ENCODE measurements around the gene SH3PXD2A. TPM values are rescaled to one million over a fixed set of nuclear protein-coding genes. Genes with fewer than 3 reads are reported as not detected.
"Not testable (repeated sequence)": the region's sequence is repeated elsewhere in the genome, so short reads cannot be mapped to it uniquely, and the experiment has no call there.

The SH3PXD2A gene
- total RNA-seq, 1 donor from 2014 or later = 19.3 TPM

- intact Hi-C loops (cut with micrococcal nuclease) = no loop called here
Measured at GRCh38 chr10:103731609-103732270, 123.6 kb downstream of the SH3PXD2A start.

- intact Hi-C loops (cut with micrococcal nuclease) = not testable (repeated sequence)
Measured at GRCh38 chr10:103731026-103731425, 124.3 kb downstream of the SH3PXD2A start.

DNA sequence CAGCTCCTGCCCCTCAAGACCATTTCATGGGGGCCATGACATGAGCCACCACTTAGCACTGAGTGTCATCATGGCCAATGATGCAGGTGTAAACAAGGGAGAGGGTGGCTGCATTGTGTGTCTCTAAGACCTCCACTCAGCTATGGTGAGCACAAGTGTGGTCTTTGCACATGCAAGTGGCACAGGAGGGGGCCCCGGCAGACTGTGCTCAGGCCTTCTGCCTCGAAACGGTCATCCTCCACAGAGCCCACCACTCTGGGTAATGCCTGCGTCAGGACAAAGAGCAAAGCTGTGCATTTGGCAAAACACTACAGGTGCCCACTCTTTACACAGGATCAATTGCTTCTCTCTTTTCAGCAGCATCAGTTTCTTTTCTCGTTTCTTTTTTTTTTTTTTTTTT is 125.5 kb downstream of the SH3PXD2A start:
- intact Hi-C loops (cut with micrococcal nuclease) = no loop called here

- intact Hi-C loops (cut with micrococcal nuclease) = no loop called here
Measured at GRCh38 chr10:103727991-103728689, 127.2 kb downstream of the SH3PXD2A start.

GRCh38 chr10:103727546-103727963 is 127.8 kb downstream of the SH3PXD2A start:
- intact Hi-C loops (cut with micrococcal nuclease) = no loop called here

DNA sequence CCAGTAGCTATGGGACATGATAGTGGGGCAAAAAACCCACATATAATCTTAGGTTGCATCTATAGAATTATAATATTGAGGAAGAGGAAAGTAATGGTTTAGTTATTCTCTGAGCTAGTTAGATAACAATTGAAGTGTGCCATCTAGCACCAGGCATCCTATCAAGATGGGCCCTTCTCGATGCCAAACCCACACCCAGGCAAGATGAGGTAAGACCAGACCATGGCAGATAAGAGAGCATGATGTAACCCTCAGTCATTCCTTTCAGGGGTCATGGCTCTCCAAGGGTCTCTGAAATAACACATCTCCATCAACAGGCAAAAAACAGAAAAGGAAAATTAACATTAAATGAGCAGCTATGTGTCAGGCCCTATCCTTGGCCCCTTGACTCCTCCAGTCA is 128.7 kb downstream of the SH3PXD2A start:
- intact Hi-C loops (cut with micrococcal nuclease) = no loop called here

DNA sequence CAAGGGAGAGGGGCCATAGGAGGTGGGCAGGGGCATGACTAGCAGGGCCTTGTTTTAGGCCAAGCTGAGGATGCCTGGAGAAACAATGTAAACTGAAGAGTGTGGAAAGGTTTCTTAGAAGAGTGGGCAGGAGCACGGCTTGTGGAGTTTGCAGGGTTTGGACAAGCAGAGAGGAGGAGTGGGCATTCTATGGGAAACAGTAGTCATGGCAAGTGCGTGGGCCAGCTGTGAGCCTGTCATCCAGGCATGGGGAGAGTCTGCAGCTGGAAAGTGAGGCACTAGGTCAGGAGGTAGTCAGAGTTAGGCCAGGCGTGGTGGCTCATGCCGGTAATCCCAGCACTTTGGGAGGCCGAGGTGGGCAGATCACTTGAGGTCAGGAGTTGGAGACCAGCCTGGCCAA is 130.1 kb downstream of the SH3PXD2A start:
- intact Hi-C loops (cut with micrococcal nuclease) = no loop called here

DNA sequence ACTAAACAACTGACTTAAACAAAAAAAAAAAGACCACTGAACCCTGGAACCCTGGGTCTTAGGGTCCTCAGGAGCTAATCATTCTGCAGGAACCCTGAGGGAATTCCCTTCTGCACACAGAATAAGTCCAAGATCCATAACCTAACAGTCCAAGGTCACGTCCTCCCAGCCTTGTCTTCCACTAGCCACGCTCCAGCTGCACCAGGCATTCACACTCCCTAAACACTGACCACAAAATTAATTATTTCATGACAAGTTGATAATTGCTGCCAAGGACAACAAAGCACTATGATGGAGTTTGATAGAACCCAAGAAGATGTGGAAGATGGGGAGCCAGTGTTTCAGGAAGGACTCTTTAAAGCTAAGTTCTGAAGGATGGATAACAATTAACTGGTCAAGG is 130.6 kb downstream of the SH3PXD2A start:
- intact Hi-C loops (cut with micrococcal nuclease) = no loop called here

- intact Hi-C loops (cut with micrococcal nuclease) = no loop called here
Measured at GRCh38 chr10:103724074-103724473, 131.3 kb downstream of the SH3PXD2A start.

GRCh38 chr10:103723557-103723956 is 131.8 kb downstream of the SH3PXD2A start:
- intact Hi-C loops (cut with micrococcal nuclease) = no loop called here

DNA sequence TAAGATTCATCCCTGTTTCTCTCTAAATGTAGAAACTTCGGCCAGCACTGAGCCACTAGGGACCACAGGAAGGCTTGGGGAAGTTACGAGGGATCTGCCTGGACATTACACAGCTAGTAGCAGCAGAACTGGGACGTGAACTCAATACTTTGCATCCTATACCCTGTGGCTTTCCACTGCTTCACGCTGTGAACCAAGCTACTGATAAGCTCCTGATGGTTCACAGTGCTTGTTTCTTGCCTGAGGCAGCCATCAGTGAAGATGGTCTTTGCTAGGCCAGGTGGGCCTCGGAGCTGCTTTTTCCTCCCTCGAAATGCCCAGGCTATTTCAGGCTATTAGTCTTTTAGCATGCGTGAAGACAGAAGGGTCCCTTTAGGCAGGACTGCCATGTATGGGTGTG is 132.7 kb downstream of the SH3PXD2A start:
- intact Hi-C loops (cut with micrococcal nuclease) = no loop called here

DNA sequence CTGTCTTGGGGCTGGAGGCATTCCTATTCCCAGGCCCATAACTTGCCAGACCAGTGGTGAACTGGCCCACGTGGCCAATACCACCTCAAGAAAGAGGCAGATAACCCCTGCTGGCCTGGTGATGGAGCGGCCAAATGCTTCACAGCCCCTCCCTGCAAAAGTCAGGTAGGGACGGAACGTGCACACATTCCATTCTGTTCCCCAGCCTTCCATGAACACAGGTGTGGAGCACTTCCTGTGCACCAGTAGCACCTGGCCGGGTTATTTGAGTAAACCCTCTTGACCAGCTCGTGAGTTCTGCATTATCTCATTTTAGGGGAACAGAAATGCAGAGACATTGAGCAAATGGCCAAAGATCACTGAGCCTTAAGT is 134.4 kb downstream of the SH3PXD2A start:
- intact Hi-C loops (cut with micrococcal nuclease) = no loop called here

- intact Hi-C loops (cut with micrococcal nuclease) = no loop called here
Measured at GRCh38 chr10:103720328-103720963, 134.9 kb downstream of the SH3PXD2A start.

- intact Hi-C loops (cut with micrococcal nuclease) = no loop called here
Measured at GRCh38 chr10:103719036-103719435, 136.3 kb downstream of the SH3PXD2A start.

- intact Hi-C loops (cut with micrococcal nuclease) = no loop called here
Measured at GRCh38 chr10:103718247-103718620, 137.1 kb downstream of the SH3PXD2A start.

GRCh38 chr10:103717341-103718246 is 137.8 kb downstream of the SH3PXD2A start:
- intact Hi-C loops (cut with micrococcal nuclease) = no loop called here

DNA sequence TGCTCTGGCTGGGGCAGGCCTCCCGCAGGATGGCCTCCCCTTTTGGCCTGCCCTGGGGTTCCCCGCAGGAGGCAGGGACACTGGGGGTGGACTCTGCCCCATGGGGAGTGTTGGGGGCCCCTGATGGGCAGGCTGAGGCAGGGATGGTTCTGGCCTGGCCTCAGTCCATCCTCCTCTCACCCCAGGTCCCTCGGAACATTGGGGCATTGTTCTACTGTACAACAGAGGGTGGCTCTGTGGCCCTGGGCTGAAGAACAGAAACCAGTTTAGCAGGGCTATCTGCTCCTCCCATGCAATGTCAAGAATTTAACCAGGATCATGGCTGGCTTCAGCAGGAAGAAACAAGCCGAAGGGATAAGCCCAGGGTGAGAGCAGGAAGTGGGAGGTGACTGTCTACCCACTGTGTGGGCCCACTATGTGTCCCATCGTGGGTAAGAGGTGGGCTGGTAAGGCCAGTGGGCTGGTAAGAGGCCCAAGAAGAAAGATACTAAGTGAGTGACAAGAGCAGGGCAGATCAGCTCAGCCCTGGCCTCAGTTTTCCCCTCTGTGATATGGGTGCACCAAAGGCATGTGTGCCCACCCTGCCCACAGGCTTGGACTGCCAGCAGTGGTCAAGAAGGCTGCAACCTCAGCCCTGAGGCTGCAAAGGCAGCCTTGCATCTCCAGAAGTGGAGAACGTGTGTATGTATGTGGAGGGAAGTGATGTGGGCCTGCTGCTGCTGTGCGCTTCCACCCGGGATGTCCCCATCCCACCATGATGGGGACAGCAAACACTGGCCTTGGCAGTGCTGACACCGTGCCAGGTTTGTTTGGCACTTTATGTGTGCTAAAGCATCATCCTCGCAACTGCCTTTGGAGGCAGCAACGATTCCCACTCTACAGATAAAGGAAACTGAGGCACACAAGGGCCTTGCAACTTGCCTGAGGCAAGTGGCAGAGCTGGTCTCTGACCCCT is 138.9 kb downstream of the SH3PXD2A start:
- intact Hi-C loops (cut with micrococcal nuclease) = no loop called here

GRCh38 chr10:103715430-103715829 is 139.9 kb downstream of the SH3PXD2A start:
- intact Hi-C loops (cut with micrococcal nuclease) = no loop called here

GRCh38 chr10:103714232-103714891 is 141.0 kb downstream of the SH3PXD2A start:
- intact Hi-C loops (cut with micrococcal nuclease) = loop anchor here (5.0 kb wide), 1 partner anchor 408 kb away; the partner anchor contains the start of gene SFR1

- intact Hi-C loops (cut with micrococcal nuclease) = loop anchor here (1.0 to 5.0 kb wide), 12 partner anchors 31 to 496 kb away; partner anchors contain the start of gene SFR1
Measured at GRCh38 chr10:103713676-103714075, 141.7 kb downstream of the SH3PXD2A start.

All from T-helper 1 cell treated with Interleukin-12 subunit alpha and Interleukin-12 subunit beta and Interleukin-4 antibody, amounts not matched to agents 30 ng/mL and 1 ng/mL, for 36 hours (primary cell).